C4-2B (cell line): Measurements from ENCODE around the gene SLC48A1.

Experiments
- CTCF ChIP-seq: fragments of 450-650 bp; conservative IDR thresholded peaks from 2 replicates; pipeline ENCODE4 v1.5.1; 2017; ENCODE audit warnings: mild to moderate bottlenecking
- ZFX ChIP-seq: fragments of 450-650 bp; IDR thresholded peaks from 2 replicates; pipeline ENCODE4 v1.6.1; 2017

GRCh38 chr12:47800582-47800981, 27.5 kb downstream of the SLC48A1 start:
- no peak for TF ChIP-seq CTCF
- TF ChIP-seq ZFX = no peak
